Neural cell (in vitro differentiated cells): ENCODE measurements around the gene KIRREL3.

Experiments used
- EP300 ChIP-seq: fragments of 450-650 bp; conservative IDR thresholded peaks from 2 replicates; pipeline ENCODE4 v1.6.1; 2014; ENCODE audit warnings: antibody characterized with exemption, mild to moderate bottlenecking, moderate library complexity; ENCODE audit not compliant: poor library complexity, severe bottlenecking
- EZH2 ChIP-seq: fragments of 200-600, 300-800 bp; shearing (Covaris generic), sonication (generic); IDR thresholded peaks from 2 replicates; pipeline ENCODE4 v1.6.1; 2014; ENCODE audit warnings: antibody characterized with exemption, low read length, borderline replicate concordance, mild to moderate bottlenecking; ENCODE audit not compliant: insufficient read depth, poor library complexity, severe bottlenecking
- MXI1 ChIP-seq: fragments of 450-650 bp; conservative IDR thresholded peaks from 2 replicates; pipeline ENCODE4 v1.6.1; 2014; ENCODE audit warnings: antibody characterized with exemption, mild to moderate bottlenecking; ENCODE audit not compliant: poor library complexity, severe bottlenecking
- POLR2AphosphoS5 ChIP-seq: IDR thresholded peaks from 2 replicates; pipeline ENCODE4 v1.6.1; 2012
- RAD21 ChIP-seq: fragments of 450-650 bp; conservative IDR thresholded peaks from 2 replicates; pipeline ENCODE4 v1.6.1; 2014; ENCODE audit warnings: antibody characterized with exemption, mild to moderate bottlenecking, moderate library complexity
- SMC3 ChIP-seq: fragments of 450-650 bp; conservative IDR thresholded peaks from 2 replicates; pipeline ENCODE4 v1.6.1; 2014; ENCODE audit warnings: antibody characterized with exemption, mild to moderate bottlenecking, moderate library complexity; ENCODE audit not compliant: poor library complexity
- TAF1 ChIP-seq: IDR thresholded peaks from 2 replicates; pipeline ENCODE4 v1.6.1; 2012; ENCODE audit warnings: low read depth
- TF ChIP-seq, protein P1 (sequence below): fragments of 450-650 bp; IDR thresholded peaks from 2 replicates; pipeline ENCODE4 v1.5.1; 2014; ENCODE audit warnings: antibody characterized with exemption, mild to moderate bottlenecking, moderate library complexity; ENCODE audit not compliant: poor library complexity, severe bottlenecking
- TF ChIP-seq, protein P2 (sequence below): IDR thresholded peaks from 2 replicates; pipeline ENCODE4 v1.6.1; 2012; ENCODE audit warnings: borderline replicate concordance

DNA sequence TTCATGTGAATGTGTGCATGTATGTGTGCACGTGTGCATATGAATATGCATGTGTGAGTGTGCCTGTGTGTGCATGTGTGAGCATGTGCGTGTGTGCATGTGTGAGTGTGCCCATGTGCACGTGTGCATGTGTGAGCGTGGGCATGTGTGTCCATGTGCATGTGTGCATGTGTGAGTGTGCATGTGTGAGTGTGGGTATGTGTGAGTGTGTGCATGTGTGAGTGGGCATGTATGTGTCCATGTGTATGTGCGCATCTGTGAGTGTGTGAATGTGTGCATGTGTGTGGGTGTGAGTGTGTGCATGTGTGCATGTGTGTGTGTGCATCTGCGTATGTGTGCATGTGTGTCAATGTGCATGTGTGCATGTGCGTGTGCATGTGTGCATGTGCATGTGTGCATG lies 550.4 kb downstream of the KIRREL3 start:
- TF ChIP-seq EP300 (no peak), MXI1 (no peak), EZH2 (no peak), POLR2AphosphoS5 (no peak), TAF1 (no peak), SMC3 (no peak), RAD21 (no peak)
- TF ChIP-seq, protein P1, sequence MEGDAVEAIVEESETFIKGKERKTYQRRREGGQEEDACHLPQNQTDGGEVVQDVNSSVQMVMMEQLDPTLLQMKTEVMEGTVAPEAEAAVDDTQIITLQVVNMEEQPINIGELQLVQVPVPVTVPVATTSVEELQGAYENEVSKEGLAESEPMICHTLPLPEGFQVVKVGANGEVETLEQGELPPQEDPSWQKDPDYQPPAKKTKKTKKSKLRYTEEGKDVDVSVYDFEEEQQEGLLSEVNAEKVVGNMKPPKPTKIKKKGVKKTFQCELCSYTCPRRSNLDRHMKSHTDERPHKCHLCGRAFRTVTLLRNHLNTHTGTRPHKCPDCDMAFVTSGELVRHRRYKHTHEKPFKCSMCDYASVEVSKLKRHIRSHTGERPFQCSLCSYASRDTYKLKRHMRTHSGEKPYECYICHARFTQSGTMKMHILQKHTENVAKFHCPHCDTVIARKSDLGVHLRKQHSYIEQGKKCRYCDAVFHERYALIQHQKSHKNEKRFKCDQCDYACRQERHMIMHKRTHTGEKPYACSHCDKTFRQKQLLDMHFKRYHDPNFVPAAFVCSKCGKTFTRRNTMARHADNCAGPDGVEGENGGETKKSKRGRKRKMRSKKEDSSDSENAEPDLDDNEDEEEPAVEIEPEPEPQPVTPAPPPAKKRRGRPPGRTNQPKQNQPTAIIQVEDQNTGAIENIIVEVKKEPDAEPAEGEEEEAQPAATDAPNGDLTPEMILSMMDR: no peak
- TF ChIP-seq, protein P2, sequence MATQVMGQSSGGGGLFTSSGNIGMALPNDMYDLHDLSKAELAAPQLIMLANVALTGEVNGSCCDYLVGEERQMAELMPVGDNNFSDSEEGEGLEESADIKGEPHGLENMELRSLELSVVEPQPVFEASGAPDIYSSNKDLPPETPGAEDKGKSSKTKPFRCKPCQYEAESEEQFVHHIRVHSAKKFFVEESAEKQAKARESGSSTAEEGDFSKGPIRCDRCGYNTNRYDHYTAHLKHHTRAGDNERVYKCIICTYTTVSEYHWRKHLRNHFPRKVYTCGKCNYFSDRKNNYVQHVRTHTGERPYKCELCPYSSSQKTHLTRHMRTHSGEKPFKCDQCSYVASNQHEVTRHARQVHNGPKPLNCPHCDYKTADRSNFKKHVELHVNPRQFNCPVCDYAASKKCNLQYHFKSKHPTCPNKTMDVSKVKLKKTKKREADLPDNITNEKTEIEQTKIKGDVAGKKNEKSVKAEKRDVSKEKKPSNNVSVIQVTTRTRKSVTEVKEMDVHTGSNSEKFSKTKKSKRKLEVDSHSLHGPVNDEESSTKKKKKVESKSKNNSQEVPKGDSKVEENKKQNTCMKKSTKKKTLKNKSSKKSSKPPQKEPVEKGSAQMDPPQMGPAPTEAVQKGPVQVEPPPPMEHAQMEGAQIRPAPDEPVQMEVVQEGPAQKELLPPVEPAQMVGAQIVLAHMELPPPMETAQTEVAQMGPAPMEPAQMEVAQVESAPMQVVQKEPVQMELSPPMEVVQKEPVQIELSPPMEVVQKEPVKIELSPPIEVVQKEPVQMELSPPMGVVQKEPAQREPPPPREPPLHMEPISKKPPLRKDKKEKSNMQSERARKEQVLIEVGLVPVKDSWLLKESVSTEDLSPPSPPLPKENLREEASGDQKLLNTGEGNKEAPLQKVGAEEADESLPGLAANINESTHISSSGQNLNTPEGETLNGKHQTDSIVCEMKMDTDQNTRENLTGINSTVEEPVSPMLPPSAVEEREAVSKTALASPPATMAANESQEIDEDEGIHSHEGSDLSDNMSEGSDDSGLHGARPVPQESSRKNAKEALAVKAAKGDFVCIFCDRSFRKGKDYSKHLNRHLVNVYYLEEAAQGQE: no peak
